PC-9 (cell line): ENCODE data around the gene INVS.

Experiments used
- EZH2 ChIP-seq: fragments of 200-600 bp; sonication (generic); IDR thresholded peaks from 2 replicates; pipeline ENCODE4 v1.8.0; 2017; ENCODE audit warnings: antibody characterized with exemption, low read depth
- TF ChIP-seq, protein P1 (sequence below): fragments of 200-600 bp; sonication (generic); conservative IDR thresholded peaks from 2 replicates; pipeline ENCODE4 v1.6.1; 2017; ENCODE audit warnings: mixed run types, antibody characterized with exemption, mild to moderate bottlenecking, moderate library complexity

DNA sequence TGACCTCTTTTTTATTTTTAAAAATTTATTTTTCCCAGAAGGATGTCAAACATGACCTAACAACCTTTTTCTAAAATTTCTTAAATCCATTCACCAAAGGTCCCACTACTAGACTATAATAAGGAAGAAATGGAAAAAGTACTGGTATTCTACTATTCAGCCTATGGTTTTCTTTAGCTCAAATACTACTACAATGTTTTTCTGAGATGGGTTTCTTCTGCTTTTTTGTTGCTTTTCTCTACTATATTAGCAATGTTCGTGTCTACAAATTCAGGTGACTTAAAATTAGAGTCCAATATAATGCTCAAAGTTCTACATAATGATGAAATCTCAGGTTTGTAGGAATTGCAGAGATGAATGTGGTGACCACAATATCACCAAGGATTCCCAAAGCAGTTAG, 8.2 kb upstream of the INVS start:
- no peak for TF ChIP-seq EZH2
- TF ChIP-seq, protein P1, sequence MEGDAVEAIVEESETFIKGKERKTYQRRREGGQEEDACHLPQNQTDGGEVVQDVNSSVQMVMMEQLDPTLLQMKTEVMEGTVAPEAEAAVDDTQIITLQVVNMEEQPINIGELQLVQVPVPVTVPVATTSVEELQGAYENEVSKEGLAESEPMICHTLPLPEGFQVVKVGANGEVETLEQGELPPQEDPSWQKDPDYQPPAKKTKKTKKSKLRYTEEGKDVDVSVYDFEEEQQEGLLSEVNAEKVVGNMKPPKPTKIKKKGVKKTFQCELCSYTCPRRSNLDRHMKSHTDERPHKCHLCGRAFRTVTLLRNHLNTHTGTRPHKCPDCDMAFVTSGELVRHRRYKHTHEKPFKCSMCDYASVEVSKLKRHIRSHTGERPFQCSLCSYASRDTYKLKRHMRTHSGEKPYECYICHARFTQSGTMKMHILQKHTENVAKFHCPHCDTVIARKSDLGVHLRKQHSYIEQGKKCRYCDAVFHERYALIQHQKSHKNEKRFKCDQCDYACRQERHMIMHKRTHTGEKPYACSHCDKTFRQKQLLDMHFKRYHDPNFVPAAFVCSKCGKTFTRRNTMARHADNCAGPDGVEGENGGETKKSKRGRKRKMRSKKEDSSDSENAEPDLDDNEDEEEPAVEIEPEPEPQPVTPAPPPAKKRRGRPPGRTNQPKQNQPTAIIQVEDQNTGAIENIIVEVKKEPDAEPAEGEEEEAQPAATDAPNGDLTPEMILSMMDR, result no peak
